Measurements from ENCODE around the gene IDH2. TPM values are rescaled to one million over a fixed set of nuclear protein-coding genes. Genes with fewer than 3 reads are reported as not detected.
A peak's percentile ranks its signal among the peaks of the same experiment; 100 is the strongest.
"Not testable (repeated sequence)": the region's sequence is repeated elsewhere in the genome, so short reads cannot be mapped to it uniquely, and the experiment has no call there.

Gene IDH2
- total RNA-seq, 1 donor from 2014 or later = 135 TPM

DNA sequence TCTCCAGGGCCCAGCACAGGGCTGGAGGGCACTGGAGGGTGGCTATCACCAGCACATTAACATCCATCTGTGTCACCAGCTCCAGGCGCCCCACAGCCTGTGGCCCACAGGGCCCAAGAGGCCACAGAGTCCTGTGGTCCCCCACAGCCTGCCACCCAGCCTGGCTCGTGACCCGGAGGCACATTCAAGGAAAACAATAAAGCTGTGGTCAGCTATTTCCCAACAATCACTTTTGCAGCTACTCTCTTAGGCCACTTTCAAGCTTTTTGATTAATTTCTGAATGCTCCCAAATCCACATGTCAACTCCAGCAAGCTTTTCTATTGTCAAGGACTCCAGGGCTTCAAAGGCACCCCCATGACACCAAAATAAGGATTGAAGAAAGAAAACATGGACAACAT lies 16.7 kb downstream of the IDH2 start:
- no peak for DNase-seq (ENCODE audit: low read depth, low spot score)

DNA sequence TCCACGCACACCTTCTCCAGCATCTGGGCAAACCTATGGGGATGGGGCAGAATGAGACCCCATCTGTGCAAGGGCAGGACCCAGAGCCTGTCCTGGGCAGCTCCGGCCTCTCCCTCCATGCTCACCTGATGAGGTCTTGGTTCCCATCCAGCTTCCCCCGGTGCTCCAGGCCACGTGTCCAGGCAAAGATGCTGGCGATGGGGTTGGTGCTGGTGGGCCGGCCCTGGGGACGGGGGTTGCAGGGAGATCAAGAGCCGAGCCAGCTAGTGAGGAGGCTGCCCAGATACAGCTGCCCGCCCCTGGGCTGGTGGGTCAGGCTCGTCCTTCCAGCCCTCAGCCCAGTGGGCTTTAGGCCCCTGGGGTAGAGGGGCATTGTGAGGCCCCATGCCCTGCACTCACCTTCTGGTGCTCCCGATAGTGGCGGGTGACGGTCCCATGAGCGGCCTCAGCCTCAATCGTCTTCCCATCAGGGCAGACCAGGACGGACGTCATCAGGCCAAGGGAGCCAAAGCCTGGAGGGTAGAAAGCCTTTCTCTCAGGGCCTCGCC lies 17.3 kb downstream of the IDH2 start:
- DNase-seq (ENCODE audit: low read depth, low spot score) = no peak

DNA sequence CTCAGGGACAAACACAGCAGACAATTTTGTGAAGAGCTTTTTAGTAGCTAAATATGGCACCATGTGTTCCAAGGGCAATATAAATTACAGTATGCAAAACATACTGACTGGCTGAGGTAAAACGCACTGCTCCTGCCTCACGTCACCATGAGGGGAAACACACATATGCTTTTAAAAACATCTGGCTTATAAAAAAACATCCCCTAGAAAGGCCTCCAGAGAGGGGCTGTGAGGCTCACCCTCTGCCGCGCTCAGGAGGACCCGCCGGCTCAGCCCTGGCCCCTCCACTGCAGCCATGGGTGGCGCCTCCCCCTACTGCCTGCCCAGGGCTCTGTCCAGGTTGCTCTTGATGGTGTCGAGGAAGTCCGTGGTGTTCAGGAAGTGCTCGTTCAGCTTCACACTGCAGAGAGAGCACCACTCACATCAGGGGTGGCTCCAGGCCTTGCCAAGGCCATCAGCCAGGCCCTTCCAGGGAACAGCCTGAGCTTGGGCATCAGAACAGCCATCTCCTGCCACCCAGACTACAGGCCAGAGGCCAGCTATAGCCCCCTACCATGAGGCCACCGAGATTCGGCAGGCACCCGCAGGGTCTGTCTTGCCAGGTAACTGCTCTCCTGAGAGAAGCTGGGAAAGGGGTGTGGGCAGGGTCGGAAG lies 18.2 kb downstream of the IDH2 start:
- no peak for DNase-seq (ENCODE audit: low read depth, low spot score)

DNA sequence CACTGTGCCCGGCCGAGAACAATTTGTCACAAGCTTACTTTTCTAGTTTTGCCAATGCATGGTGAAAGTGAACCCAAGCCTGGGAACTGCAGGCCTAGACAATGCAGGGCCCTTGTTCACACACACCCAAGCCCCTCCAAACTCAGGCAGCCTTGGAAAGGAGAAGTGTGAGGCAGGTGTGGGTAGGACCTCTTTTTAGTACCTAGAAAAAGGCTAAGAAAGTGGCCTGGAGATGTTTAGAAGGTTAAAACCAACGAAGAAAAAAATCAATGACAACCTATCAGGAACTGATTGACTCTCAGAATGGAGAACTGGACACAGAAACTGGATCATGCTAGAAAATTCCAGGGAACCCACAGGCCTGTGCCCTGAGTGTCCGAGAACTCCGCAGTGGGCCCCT lies 18.8 kb downstream of the IDH2 start:
- DNase-seq (ENCODE audit: low read depth, low spot score) = no peak

DNA sequence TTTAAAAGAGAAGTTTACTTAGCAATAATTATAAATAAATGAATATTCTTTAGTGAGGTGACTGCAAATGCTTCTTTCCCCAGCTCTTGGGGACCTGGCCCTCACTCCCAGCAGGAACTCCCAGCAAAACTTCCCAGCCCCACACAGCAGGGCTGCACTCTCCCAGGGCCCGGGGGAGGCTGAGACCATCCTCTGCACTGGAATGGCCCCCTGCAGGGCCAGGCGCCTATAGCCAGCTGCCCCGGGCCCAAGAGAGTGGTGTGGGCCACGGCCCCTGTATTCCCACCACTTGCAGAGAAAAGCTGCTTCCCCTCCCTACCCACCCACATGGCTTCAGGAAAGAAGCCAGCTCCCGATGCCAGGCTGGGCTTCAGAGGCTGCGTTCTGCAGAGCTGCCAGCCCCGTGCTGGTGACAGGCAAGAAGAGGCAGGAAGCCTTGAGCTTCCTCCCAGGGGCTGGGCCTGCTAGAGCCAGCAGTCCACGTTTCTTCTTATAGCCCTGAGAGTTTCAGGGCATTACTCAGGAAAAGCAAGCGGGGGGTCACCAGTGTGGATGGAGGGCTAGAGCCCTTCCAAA lies 20.0 kb downstream of the IDH2 start:
- no peak for DNase-seq (ENCODE audit: low read depth, low spot score)

DNA sequence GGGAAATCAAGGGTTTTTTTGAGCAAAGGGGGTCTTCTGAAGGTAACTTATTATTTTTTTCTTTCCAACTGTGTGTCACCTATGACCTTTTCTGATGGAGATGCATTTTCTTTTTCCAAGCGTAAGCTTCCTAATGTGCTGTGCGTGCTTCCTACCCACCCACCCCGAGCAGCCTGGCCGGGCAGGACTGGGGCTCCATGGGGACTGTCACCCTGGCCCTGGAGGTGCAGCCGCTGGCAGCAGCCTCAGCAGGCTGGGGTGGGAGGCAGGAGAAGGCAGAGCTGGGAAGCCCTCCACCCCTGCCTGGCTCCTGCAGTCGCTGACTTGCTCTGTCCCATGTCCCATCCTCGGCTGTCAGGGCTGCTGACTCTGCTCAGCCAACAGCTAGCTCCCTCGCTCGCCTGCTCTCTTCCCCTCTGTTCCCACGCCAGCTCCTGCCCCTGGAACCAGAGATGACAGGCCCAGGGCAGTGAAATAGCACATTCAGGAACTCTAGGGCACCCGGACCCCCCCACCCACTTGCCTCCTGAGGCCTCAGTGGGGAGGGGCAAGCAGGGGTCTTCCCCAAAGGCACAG lies 21.4 kb downstream of the IDH2 start:
- no peak for DNase-seq (ENCODE audit: low read depth, low spot score)

DNA sequence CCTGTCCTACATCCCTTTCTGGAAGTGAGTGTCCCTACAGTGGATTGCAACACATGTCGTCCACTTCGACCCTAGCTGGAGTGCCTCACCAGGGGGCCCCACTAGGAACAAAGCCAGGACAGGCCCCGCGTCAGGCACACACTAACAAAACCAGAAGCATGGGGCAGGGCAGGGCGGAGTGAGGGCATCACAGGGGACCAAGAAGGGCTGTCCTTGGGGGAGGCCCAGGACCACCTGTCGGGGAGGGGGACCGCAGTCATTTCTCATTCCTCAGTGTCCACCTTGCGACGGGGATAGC lies 21.9 kb downstream of the IDH2 start:
- DNase-seq (ENCODE audit: low read depth, low spot score) = no peak

DNA sequence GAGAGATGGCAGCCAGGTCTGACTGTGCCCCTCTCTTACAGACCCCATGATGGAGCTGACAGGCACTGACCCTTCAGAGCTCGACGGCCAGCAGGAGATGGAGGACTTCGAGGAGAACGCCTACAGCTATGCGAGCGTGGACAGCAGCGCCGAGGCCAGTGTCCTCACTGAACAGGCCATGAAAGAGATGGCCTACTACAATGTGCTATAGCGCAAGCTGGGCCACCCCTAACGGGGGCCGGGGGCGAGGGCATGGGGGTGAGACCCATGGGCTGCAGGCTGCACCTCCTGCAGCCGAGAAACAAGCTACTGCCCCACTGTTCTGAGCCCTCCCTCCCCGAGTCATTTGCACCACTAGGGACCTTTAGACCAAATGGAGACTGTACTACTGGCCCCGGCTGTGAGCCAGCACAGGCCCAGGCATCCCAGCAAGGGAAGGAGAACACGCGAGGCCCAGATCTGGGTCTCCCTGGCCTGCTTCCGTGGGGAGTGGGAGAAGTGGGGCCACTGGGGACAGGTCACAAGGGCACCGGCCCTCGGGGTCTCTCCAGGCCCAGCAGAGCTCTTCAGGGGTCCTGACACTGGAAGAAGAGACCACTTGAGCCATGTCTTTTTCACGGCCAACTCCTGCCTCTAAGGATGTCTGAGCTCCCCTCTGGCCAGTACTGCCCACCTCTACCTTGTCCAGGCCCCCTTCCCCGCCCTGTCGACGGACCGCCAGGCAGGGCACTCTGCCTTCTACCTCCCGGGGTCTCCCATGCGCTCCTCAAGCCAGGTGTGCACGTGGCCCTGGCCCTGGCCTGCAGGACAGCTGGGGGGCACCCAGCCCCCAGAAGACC lies 22.4 kb downstream of the IDH2 start:
- no peak for DNase-seq (ENCODE audit: low read depth, low spot score)

DNA sequence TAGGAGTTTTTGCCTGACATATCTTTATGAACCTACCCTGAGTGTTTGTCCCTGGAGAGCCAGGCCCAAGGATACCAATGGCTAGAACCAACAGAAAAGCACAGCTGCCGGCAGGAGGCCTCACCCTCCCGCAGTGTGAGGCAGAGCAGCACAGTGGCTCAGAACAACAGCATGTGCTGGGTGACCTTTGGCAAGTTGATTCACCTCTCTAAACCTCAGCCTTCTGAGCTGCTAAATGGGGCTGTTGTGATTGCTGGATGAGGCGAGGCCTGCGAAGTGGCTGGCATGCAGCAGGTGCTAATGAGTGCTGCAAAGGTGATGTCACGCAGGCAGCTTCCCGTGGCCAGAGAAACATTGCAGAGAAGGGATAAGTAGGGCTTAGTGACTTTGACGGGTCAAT lies 23.3 kb downstream of the IDH2 start:
- no peak for DNase-seq (ENCODE audit: low read depth, low spot score)

DNA sequence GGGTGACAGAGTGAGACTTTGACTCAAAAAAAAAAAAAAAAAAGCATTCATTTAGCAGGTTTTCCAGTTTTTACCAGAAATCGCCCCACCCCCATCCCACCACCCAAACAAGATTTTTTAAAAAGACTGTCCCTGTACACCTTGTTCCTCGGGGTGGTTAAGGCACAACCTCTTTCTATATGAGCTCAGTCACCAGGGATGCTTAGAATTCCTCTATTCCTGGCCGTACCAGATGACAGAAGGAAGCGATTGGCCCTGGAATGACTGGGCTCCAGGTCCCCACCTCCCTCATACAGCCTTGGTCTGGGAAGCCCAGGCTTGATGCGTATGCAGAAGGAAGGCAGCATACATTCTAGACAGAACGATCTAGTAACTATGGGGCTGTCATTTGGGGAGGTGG lies 25.6 kb downstream of the IDH2 start:
- DNase-seq (ENCODE audit: low read depth, low spot score) = no peak

DNA sequence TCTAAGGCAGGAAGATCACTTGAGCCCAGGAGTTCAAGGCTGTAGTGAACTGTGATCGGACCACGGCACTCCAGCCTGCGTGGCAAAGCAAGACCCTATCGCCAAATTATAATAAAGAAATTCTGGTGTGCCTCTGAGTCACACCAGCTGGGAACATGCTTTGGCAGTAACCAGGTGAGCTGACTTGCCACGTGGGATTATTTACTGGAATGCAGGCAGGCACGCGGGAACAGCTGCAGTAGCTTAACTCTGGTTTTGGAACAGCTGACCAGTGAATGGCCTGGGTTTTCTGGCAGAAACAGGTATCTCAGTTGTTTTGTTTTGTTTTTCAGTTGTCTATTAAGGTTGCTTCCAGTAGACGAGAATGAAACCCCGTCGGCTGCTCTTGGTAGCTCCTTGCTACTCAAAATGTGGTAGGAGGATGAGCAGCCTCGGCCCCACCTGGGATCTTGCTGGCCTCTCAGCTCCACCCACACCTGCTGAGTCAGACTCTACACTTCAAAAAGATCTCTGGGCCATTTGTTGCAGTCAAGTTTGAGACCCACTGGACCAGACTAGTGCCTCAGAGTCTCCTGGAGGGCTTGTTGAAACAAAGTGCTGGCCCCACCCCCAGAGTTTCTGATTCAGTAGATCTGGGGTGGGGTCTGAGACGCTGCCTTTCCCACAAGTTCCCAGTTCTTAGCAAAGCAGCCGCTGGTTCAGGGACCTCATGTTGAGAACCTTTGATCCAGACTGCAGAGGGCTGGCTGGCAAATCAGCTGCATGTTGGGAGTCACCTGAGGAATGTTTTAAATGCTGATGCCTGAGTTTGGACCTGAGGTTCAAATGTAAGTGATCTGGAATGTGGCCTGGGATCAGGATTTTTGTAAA lies 26.6 kb downstream of the IDH2 start:
- DNase-seq (ENCODE audit: low read depth, low spot score) = no peak

DNA sequence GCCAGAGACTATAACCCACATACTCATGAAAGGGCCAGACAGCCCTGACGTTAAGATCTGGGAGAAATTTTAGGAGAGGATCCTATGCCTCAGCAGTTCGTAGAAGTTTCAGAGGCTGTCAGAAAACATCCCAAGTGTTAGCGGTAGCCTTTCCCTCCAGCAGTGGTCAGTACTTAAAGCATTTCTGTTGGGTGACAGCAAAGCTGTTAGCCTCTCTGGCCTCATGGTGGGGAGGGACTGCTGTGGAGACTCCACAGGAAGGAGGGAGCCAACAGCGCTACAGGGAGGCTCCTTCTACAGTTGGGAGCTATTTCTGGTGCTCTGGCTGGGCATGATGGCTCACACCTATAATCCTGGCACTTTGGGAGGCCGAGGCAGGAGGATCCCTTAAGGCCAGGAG lies 27.4 kb downstream of the IDH2 start:
- no peak for DNase-seq (ENCODE audit: low read depth, low spot score)

DNA sequence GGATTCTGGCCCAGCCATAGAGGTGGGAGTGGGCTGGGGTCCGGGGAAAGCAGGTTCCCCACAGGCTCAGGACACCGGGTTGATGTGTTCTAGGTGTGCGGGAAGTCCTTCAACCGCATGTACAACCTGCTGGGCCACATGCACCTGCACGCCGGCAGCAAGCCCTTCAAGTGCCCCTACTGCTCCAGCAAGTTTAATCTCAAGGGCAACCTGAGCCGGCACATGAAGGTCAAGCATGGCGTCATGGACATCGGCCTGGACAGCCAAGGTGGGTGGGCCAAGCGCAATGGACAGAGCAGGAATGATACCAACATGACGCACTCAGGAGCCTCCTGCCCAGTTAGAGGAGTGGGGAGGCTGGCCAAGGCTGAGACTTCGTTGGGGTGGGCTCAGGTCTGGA lies 28.2 kb downstream of the IDH2 start:
- DNase-seq (ENCODE audit: low read depth, low spot score) = no peak

DNA sequence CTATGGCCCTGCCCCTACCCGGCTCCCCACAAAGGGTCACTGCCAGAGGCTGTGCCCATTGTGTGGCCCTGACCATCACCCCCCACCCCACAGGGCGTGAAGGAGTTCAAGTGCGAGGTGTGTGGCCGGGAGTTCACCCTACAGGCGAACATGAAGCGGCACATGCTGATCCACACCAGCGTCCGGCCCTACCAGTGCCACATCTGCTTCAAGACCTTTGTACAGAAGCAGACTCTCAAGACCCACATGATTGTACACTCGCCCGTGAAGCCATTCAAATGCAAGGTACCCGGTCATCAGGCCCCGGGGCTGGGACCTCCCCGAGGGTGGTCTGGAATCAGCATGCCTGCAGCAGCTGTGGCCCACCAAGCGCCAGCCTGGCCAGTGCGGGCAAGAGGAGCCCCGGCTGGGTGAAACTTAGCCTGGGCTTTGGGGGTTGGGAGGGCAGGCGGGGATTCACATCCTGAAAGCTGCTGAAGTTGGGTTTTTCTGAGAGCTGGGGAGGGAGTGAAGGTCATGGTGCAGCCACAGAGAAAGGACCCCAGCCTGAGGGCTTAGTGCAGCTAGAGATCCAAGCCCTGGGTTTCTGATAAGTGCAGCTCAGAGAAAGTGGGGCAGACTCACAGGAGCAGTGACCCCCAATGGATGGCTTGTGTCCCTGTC lies 29.2 kb downstream of the IDH2 start:
- DNase-seq (ENCODE audit: low read depth, low spot score) = no peak

DNA sequence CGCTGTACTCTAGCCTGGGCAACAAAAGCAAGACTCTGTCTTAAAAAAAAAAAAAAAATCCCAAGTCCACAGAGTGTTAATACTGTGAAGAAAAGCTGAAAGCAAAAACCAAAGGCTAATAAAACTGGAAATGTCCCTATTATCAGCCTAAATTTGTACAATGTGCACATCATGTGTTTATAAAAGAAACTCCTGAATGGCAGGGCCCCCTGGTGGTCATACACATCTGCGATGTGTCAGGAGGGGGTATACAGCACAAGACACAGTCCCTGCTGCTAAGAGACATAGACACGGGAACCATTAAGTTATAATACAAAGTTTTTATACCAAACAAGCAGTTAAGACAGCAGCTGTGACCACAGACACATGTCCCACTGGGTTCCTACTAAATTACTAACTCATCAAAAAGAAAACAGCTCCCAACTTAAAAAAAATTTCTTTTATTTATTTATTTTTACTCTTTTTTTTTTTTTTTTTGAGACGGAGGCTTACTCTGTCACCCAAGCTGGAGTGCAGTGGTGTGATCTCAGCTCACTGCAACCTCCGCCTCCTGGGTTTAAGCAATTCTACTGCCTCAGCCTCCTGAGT lies 31.0 kb downstream of the IDH2 start:
- DNase-seq (ENCODE audit: low read depth, low spot score) = peak; percentile 72

DNA sequence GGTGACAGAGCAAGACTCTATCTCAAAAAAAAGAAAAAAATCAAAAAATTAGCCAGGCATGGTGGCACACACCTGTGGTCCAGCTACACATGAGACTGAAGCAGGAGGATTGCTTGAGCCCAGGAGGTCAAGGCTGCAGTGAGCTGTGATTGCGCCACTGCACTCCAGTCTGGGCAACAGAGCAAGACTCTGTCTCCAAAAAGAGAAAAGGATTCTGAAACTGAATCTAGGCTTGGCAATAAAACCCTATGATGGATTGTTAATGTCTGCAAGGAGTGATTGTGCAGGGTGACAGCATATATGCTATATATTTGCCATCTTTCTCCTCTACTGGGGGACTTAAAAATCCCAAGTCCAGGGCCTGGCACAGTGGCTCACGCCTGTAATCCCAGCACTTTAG lies 31.6 kb downstream of the IDH2 start:
- DNase-seq (ENCODE audit: low read depth, low spot score) = not testable (repeated sequence)

DNA sequence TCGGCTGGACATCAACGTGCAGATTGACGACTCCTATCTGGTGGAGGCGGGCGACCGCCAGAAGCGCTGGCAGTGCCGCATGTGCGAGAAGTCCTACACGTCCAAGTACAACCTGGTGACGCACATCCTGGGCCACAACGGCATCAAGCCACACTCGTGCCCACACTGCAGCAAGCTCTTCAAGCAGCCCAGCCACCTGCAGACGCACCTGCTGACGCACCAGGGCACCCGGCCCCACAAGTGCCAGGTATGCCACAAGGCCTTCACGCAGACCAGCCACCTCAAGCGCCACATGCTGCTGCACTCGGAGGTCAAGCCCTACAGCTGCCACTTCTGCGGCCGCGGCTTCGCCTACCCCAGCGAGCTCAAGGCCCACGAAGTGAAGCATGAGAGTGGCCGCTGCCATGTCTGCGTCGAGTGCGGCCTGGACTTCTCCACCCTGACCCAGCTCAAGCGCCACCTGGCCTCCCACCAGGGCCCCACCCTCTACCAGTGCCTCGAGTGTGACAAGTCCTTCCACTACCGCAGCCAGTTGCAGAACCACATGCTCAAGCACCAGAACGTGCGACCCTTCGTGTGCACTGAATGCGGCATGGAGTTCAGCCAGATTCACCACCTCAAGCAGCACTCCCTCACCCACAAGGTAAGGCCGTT lies 34.2 kb downstream of the IDH2 start:
- no peak for DNase-seq (ENCODE audit: low read depth, low spot score)

DNA sequence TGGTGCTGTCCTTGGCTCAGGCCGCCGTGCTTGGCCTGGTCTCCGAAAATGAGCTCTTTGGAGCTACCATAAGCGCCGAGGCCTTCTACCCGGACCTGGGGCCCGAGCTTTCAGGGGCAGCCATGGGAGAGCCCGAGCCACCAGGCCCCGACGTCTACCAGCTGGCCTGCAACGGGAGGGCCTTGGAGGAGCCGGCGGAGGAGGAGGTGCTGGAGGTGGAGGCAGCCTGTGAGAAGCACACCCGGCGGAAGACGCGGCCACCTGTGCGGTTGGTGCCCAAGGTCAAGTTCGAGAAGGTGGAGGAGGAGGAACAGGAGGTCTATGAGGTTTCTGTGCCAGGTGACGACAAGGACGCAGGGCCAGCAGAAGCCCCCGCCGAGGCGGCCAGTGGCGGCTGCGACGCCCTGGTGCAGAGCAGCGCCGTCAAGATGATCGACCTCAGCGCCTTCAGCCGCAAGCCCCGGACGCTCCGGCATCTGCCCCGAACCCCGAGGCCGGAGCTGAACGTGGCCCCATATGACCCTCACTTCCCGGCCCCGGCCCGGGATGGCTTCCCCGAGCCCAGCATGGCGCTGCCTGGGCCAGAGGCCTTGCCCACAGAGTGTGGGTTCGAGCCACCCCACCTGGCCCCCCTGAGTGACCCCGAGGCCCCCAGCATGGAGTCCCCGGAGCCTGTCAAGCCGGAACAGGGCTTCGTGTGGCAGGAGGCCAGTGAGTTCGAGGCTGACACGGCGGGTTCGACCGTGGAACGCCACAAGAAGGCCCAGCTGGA lies 34.9 kb downstream of the IDH2 start:
- no peak for DNase-seq (ENCODE audit: low read depth, low spot score)

DNA sequence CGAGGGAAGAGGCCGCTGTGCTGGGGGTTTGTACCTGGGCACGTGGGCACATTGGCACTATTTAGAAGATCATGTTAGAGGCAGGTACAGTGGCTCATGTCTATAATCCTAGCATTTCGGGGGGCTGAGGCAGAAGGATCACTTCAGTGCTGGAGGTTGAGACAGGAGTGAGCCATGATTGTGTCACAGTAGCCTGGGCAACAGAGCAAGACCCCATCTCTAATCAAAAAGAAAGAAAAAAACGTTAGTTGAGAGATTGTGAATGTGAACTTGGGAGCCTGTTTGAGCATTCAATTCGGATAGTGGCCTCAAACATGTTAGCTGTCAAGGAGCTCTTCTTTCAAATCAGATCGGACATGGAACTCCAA lies 36.6 kb downstream of the IDH2 start:
- no peak for DNase-seq (ENCODE audit: low read depth, low spot score)

All from pulmonary artery endothelial cell (primary cell).